GM13977 (cell line): ENCODE data around the gene CYP11A1.
"Not testable (repeated sequence)": the region's sequence is repeated elsewhere in the genome, so short reads cannot be mapped to it uniquely, and the experiment has no call there.

ENCODE experiments used
- DNase-seq: peaks from one replicate; pipeline ENCODE4 v3.0.0; 2012; ENCODE audit warnings: low spot score
- CTCF ChIP-seq: IDR thresholded peaks from 2 replicates; pipeline ENCODE4 v1.5.1; 2012; ENCODE audit warnings: mild to moderate bottlenecking, control low read depth; ENCODE audit not compliant: insufficient read depth; ENCODE audit errors: extremely low read depth, missing control alignments
- in situ Hi-C: fragments of 300-500 bp; cut with MboI; formaldehyde crosslinking; loops from one replicate; pipeline ENCODE4 v1.12.0; 2022; ENCODE audit warnings: low sequenced_read_pairs, low pct_unique_long_range_greater_than_20kb, mixed read lengths, inconsistent platforms; ENCODE audit not compliant: unreplicated experiment

CYP11A1 gene

GRCh38 chr15:74392451-74392830 lies 25.0 kb upstream of the CYP11A1 start:
- no peak for TF ChIP-seq CTCF
- in situ Hi-C loops: no loop called here
- DNase-seq: no peak

GRCh38 chr15:74391582-74392450 lies 24.4 kb upstream of the CYP11A1 start:
- TF ChIP-seq CTCF: no peak
- in situ Hi-C loops: no loop called here
- no peak for DNase-seq

- peak; percentile 14 for TF ChIP-seq CTCF
- DNase-seq: no peak
- in situ Hi-C loops: no loop called here
These were observed 23.3 kb upstream of the CYP11A1 start for GRCh38 chr15:74390647-74391288.

- in situ Hi-C loops, DNase-seq: not testable (repeated sequence)
These were observed 22.7 kb upstream of the CYP11A1 start for GRCh38 chr15:74390049-74390646.

- no peak for DNase-seq
- in situ Hi-C loops: no loop called here
- no peak for TF ChIP-seq CTCF
These were observed 22.0 kb upstream of the CYP11A1 start for GRCh38 chr15:74389241-74390048.

GRCh38 chr15:74388363-74388951 lies 21.0 kb upstream of the CYP11A1 start:
- DNase-seq: no peak
- no peak for TF ChIP-seq CTCF
- in situ Hi-C loops: no loop called here
